Measurements from ENCODE around the gene MAPKBP1.

MAPKBP1 gene

GRCh38 chr15:41789236-41789635 lies 15.0 kb downstream of the MAPKBP1 start:
- no peak for DNase-seq

- no peak for DNase-seq
Observed at GRCh38 chr15:41789662-41790061, 15.4 kb downstream of the MAPKBP1 start.

GRCh38 chr15:41790169-41790568 lies 15.9 kb downstream of the MAPKBP1 start:
- DNase-seq, result no peak

GRCh38 chr15:41790756-41791546 lies 16.7 kb downstream of the MAPKBP1 start:
- no peak for DNase-seq

GRCh38 chr15:41791547-41791937 lies 17.3 kb downstream of the MAPKBP1 start:
- DNase-seq, result no peak

DNA sequence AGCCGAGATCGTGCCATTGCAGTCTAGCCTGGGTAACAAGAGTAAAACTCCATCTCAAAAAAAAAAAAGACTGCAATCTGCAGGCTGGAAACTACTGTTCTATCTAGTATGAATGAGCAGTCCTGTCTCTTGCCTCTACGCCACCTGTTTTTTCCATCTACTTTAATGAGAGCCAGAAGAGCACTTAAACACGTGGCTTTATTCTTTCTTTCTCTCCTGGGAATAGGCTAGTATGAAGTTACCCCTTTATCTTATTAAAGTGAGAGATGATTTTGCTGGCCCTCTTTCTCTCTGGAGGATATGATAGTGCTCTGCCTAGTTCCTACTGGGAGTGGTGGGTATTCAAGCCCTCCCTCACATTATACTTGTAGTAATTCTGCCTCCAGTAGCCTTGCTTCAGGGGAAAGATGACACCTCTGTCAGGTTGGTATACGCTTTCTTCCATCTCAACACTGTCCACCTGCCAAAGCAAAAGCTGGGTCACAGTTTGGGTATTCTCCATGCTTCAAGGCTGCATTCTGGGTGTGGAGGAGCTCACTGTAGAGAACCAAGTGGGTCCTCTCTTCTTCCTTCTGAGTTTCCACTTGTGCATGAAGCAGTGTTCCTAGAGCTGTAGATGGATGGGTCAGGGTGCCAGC lies 17.8 kb downstream of the MAPKBP1 start:
- DNase-seq, result no peak

DNA sequence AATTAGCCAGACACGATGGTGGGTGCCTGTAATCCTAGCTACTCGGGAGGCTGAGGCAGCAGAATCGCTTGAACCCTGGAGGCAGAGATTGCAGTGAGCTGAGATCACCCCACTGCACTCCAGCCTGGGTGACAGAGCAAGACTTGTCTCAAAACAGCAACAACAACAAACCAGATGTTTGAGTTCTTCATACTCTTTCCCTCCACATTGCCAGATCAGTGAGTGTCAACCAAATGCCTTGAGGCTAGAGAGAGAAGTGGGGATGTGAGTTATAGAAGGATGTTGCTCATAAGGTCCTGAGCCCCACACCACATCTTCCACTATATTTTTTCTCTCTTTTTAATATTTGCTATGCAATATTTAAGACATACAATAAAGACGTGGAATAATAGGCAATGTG lies 19.8 kb downstream of the MAPKBP1 start:
- no peak for DNase-seq

DNA sequence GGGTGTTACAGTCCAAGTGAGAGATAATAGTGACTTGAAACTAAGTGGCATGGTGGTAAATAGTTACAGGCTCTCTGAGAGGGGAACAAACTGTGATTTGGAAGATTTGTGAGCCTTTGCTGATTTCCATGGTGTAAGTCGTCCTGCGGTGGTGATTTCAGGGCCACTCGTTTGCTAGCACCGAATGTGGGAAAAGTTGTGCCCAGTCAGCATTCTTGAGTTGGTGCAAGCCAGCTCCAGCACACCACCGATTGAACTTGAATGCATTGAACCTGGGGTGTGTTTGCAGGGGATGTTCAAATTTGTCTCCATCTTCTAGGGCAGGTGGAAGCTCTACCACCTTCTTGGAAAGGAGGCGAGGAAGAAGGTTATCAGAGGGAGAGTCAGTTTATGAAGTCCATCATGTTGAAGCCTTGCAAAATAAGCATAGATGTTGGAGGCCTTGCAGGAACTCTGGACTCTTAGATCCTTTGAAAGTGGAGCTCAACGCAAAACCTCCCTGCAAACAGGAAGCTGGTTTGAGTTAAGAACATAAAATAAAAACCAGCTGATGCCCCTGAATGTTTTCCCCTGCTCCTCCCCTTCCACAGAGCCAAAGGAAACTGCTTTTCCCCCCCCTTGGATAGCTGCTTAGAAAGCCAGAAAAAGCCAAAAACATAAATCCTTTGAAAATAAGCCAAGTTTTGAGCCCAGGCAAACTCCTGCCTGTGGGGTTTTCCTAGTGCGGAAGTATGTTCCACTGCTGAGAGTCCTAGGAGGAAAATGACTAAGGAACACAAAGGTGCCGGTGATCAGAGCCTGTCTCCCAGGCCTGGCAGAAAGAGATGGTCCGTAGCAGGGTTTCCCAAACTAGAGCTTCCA lies 21.9 kb downstream of the MAPKBP1 start:
- DNase-seq, result no peak

DNA sequence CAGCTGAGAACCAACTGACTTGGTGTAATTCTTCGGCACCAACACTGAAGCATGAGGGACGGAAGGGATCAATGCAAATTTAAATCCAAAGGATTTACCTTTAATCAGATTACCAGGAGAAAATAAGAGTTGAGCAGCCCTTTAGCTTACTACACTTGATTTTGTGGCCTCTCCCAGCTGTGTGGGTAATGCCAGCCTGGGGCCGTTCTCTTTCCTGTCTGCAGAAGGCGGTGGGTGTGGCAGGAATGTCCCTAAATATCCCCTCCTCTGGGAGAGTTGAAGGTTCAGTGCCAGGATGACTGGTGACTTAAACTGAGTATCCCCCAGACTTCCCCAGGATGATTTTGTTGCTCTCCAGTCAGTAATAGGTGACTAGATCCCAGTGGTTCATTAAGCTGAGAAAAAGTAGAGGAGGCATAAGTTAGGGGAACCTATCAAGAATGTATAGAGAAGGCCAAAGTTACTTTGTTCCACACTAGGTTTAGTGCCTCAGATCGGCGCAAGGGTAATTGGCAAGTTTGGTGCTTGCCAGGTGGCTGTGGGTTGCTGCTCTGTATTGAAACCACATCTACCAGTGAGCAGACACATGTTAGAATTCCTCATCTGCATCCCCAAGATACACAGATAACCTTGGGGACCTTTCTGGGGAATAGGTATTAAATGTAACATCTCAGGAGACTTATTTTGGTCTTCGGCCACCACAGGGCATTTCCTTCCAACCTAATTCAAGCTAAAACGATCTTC lies 23.1 kb downstream of the MAPKBP1 start:
- DNase-seq, result no peak

DNA sequence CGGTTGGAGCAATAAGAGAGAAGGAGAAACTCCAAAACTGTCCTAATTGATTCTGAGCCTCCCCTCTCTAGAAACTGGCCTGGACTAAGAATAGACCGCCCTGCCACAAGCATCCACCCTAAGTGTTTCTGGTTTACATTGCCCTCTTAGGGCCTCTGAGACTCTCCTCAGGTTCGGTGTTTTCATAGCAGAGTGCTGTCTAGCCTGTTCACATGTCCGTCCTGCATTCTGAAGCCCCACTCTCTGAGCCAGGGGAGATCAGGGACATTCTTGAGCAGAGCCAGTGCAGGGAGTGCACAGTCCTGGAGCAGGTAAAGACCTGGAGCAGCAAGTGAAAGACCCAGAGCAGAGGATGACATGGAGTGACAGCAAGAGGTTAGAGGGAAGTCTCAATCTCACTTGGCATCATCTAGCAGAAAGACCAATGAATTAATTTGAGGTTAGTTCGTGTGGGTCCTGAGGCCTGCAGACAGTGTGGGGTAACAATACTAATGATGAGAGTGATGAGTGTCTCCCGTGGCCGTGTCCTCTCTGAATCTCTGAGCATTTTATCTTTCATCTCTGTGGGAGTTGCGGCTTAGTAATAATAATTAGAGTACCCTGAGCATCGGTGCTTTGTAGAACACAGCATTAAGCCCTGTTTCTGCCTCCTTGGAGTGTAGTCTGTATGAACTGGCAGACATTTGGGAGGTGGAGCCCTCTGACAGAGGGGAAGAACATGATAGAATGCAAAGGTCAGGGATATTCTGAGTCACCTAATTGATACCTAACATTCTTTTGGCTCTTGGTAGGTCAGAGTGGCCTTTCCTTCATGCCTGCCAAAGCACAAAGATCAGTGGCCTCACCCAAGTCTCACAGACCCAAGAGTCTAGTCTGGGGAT lies 24.6 kb downstream of the MAPKBP1 start:
- DNase-seq, result no peak

DNA sequence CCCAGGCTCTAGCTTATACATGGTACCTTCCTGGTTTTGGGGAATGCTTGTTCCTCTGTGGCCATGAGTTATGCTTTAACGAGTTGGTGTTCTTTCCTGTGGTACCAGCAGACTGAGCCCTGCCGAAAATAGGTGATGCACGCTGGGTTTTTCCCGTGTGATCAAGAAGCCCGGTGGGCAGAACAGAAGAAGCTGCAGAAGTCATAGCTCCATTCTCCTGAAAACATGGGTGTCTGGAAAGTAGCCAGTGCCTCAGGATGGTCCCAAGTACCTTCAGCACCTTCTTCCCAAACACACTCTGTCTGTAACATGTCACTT lies 25.2 kb downstream of the MAPKBP1 start:
- DNase-seq, result no peak

DNA sequence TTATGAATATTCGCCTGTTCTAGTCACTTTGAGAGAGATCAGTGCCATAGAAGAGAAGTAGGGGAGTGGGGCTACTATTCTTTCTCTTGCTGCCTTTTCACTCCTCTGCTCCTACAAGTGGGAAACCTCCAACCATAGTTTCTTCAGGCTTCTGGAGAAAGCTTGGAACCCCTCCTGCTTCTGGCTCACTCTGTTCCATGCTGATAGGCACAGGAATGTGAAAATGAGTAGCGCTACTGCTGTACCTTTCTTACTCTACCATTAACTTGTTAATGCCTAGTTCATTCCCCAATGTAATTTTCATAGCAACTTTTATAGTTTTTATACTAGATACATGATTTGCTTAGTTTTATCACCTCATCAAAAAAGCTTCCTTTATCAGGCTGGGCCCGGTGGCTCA lies 26.9 kb downstream of the MAPKBP1 start:
- no peak for DNase-seq

GRCh38 chr15:41801850-41802455 lies 27.7 kb downstream of the MAPKBP1 start:
- DNase-seq, result no peak

DNA sequence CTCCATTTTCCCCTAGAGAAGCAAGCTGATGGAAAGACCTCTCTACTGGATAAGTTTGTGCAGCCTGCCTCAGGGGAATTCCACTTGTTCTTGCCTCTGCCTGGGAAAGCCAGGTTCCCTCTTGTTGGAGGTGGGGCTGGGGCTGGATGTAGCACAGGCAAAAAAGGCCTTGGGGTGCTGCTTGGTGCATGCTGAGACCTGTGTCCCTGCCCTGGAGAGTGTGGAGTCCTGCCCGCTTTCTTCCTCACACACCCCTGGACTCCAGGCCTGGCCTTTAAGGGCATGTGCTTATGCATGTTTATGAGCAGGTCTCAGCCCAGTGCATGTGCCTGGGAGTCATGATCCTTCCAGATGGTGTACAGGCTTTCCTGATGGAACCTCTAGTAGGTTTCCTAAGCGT lies 30.1 kb downstream of the MAPKBP1 start:
- DNase-seq, result no peak

GRCh38 chr15:41804916-41805666 lies 30.8 kb downstream of the MAPKBP1 start:
- DNase-seq, result no peak

GRCh38 chr15:41805711-41806110 lies 31.4 kb downstream of the MAPKBP1 start:
- DNase-seq, result no peak

GRCh38 chr15:41806291-41807181 lies 32.3 kb downstream of the MAPKBP1 start:
- no peak for DNase-seq

DNA sequence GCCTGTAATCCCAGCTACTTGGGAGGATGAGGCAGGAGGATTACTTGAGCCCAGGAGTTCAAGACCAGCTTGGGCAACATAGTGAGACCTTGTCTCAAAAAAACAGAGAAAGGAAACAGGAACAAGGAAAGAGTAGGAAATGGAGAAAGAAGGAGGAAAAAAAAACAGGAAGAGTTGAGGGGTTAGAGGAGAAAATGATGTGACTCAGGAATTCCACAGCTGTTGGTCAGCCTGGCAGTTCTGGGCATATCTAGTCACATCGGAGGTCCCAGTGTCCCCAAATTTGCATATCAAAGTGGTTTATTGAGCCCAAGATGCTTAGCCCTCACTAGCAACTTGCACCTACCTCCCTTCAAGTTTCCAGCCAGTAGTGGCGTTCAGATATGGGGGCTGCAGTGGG lies 34.8 kb downstream of the MAPKBP1 start:
- no peak for DNase-seq

GRCh38 chr15:41809526-41810220 lies 35.4 kb downstream of the MAPKBP1 start:
- no peak for DNase-seq
